ENCODE measurements around the gene ADAMTS8.
A peak's percentile ranks its signal among the peaks of the same experiment; 100 is the strongest.

ADAMTS8 gene

DNA sequence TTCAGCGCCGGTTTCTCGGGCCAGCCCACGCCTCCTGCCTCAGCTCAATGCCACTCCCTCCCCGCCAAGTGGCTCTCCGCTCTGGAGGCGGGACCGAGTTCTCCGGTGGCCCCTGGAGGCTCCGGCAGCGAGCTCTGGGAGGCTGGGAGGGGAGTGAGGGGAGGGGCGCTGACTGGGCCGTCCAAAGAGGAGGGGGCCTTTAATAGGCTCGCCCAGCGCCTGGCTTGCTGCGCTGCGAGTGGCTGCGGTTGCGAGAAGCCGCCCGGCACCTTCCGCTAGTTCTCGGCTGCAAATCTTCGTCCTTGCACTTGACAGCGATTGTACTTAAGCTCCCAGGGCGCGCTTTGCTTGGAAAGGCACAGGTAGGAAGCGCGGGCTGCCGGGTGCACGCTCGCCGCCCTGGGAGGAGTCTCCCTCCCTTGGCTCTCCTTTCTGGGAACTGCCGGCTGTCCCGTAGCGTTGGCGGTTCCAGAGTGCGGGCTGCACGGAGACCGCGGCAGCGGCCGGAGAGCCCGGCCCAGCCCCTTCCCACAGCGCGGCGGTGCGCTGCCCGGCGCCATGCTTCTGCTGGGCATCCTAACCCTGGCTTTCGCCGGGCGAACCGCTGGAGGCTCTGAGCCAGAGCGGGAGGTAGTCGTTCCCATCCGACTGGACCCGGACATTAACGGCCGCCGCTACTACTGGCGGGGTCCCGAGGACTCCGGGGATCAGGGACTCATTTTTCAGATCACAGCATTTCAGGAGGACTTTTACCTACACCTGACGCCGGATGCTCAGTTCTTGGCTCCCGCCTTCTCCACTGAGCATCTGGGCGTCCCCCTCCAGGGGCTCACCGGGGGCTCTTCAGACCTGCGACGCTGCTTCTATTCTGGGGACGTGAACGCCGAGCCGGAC, 20.3 kb upstream of the ADAMTS8 start, which contains the start of gene ADAMTS15:
TSS of gene ADAMTS15 (plus strand) at position 230 of the 894 bp plus-strand sequence. CDS start at position 559, 329 bp downstream.
- Histone ChIP-seq H3K27me3 (no peaks in the 10 kb centered on the region), H3K36me3 (no peaks in the 10 kb centered on the region), H3K4me3 (peak within 1 kb of the TSS; percentile 70 to 78), H3K4me1 (peaks cover 0 to 39% (median 24%) of the 10 kb centered on the region in 4 donors), H3K9me3 (no peaks in the 10 kb centered on the region), H3K27ac (peak within 1 kb of the TSS; percentile 89 to 94)
- DNase-seq = peak; percentile 88 to 98
- TF ChIP-seq, protein P1, sequence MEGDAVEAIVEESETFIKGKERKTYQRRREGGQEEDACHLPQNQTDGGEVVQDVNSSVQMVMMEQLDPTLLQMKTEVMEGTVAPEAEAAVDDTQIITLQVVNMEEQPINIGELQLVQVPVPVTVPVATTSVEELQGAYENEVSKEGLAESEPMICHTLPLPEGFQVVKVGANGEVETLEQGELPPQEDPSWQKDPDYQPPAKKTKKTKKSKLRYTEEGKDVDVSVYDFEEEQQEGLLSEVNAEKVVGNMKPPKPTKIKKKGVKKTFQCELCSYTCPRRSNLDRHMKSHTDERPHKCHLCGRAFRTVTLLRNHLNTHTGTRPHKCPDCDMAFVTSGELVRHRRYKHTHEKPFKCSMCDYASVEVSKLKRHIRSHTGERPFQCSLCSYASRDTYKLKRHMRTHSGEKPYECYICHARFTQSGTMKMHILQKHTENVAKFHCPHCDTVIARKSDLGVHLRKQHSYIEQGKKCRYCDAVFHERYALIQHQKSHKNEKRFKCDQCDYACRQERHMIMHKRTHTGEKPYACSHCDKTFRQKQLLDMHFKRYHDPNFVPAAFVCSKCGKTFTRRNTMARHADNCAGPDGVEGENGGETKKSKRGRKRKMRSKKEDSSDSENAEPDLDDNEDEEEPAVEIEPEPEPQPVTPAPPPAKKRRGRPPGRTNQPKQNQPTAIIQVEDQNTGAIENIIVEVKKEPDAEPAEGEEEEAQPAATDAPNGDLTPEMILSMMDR (IDR thresholded peaks at IDR 0.05) = no peak
- intact Hi-C loops (cut with DNase I; ENCODE audit: low total_unique reads) = no loop called here

DNA sequence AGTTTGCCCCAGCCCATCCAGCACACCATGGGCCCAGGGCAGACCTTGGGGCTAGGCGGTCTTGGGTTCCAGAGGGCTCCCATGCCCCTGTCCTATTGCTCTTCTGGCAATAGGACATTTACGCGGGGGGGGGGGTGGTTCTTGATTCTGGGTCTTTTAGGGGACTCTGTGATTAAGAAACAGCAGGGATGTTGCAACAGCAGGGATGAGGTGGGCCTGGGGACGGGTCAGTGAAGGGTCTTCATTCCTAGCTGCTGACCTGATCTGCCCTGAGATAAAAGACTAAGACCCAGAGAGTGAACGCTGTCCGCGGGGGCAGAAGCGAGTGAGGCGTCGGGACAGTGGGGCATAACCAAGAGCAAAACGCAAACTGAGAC, 19.6 kb upstream of the ADAMTS8 start:
- peak overlapping the region; percentile 89 to 94 for H3K27ac ChIP-seq
- DNase-seq = no peak
- intact Hi-C loops (cut with DNase I; ENCODE audit: low total_unique reads) = no loop called here

DNA sequence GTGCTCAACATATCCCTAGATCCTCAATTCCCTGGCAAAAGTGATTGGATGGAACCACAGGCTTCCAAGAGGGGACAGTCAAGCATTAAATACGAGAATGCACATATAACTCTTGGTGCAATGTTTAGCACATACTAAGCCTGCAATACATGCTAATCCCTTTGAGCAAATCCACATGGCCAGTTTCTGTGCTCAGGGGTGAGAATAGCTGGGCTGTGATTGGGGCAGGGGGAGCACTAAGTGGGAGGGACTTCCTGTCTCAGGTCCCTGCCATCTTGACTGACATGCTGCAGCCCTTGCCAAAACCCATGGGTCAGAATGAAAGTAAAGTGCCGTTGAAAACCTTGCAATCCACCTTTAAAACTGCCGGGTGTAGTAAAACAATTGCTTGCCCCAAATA, 17.4 kb upstream of the ADAMTS8 start:
- H3K4me1 ChIP-seq = peaks cover 0 to 17% (median 5%) of the 10 kb centered on the region in 4 donors
- H3K9me3 ChIP-seq = no peaks in the 10 kb centered on the region
- DNase-seq = no peak
- TF ChIP-seq, protein P1 (IDR thresholded peaks at IDR 0.05) = no peak
- no peak overlapping the region for H3K27ac ChIP-seq
- intact Hi-C loops (cut with DNase I; ENCODE audit: low total_unique reads) = loop anchor here (2.0 kb wide), 1 partner anchor 385 kb away; no protein-coding TSS in a partner anchor
- no peaks in the 10 kb centered on the region for H3K36me3 ChIP-seq
- H3K4me3 ChIP-seq = no peak overlapping the region
- H3K27me3 ChIP-seq = no peaks in the 10 kb centered on the region

More for the DNA sequence above, 19.6 kb upstream of the ADAMTS8 start:
- peak overlapping the region; percentile 70 to 78 for H3K4me3 ChIP-seq
- peaks cover 0 to 33% (median 24%) of the 10 kb centered on the region in 4 donors for H3K4me1 ChIP-seq
- TF ChIP-seq, protein P1 (IDR thresholded peaks at IDR 0.05) = no peak
- H3K36me3 ChIP-seq = no peaks in the 10 kb centered on the region
- no peaks in the 10 kb centered on the region for H3K27me3 ChIP-seq
- no peaks in the 10 kb centered on the region for H3K9me3 ChIP-seq

DNA sequence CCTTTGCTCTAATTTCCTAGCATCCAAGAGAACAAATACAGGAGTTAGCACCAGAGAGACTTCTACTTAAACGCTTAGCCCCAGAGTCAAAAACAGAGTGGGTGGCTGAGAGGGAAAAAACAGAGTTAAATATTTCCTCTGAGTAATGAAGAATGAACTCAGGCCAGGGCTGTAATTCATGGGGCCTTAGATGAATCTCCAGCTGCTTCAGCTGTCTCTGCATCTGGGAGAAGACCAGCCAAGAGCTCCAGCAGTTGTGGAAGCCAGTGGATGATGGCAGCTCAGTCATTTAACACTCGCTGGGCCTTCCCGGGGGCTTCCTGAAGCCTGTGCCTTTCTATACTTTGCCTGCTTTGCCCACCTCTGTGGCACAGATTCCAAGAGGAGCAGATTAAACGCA, 14.3 kb upstream of the ADAMTS8 start:
- peaks cover 0 to 17% (median 2%) of the 10 kb centered on the region in 4 donors for H3K4me1 ChIP-seq
- H3K36me3 ChIP-seq = no peaks in the 10 kb centered on the region
- peak overlapping the region in 1 of 2 donors; percentile 2 for H3K27ac ChIP-seq
- no peaks in the 10 kb centered on the region for H3K27me3 ChIP-seq
- TF ChIP-seq, protein P1 (IDR thresholded peaks at IDR 0.05) = no peak
- no peak overlapping the region for H3K4me3 ChIP-seq
- no peak for DNase-seq
- H3K9me3 ChIP-seq = no peaks in the 10 kb centered on the region
- intact Hi-C loops (cut with DNase I; ENCODE audit: low total_unique reads) = no loop called here

DNA sequence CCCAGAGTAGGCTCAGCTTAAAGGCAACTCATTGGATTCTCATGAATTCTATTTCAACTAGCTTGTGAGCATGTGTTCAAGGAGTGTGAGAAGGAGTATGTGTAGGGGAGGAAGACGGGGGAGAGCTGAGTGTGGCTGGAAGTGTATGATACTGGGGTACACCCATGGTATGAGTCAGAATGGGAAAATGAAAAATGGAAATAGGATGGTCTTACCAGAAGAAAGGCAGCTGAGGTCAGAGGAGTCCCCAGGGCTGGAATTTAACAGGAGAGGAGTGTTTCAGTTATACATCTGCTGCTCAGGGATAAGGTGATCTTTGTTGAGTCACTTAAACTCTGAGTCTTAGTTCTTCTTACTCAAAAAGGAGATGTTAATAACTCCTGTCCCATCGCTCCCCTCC, 13.3 kb upstream of the ADAMTS8 start:
- Histone ChIP-seq H3K9me3 (no peaks in the 10 kb centered on the region), H3K27me3 (no peaks in the 10 kb centered on the region), H3K4me3 (no peak overlapping the region), H3K36me3 (no peaks in the 10 kb centered on the region), H3K27ac (peak overlapping the region; percentile 8 to 59), H3K4me1 (peaks cover 0 to 17% (median 2%) of the 10 kb centered on the region in 4 donors)
- TF ChIP-seq, protein P1 (IDR thresholded peaks at IDR 0.05) = no peak
- intact Hi-C loops (cut with DNase I; ENCODE audit: low total_unique reads) = no loop called here
- no peak for DNase-seq
